Measurements from ENCODE around the gene ADAP1.

GRCh38 chr7:988426-988911, 34.0 kb upstream of the ADAP1 start:
- TF ChIP-seq, protein P1, sequence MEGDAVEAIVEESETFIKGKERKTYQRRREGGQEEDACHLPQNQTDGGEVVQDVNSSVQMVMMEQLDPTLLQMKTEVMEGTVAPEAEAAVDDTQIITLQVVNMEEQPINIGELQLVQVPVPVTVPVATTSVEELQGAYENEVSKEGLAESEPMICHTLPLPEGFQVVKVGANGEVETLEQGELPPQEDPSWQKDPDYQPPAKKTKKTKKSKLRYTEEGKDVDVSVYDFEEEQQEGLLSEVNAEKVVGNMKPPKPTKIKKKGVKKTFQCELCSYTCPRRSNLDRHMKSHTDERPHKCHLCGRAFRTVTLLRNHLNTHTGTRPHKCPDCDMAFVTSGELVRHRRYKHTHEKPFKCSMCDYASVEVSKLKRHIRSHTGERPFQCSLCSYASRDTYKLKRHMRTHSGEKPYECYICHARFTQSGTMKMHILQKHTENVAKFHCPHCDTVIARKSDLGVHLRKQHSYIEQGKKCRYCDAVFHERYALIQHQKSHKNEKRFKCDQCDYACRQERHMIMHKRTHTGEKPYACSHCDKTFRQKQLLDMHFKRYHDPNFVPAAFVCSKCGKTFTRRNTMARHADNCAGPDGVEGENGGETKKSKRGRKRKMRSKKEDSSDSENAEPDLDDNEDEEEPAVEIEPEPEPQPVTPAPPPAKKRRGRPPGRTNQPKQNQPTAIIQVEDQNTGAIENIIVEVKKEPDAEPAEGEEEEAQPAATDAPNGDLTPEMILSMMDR (conservative IDR thresholded peaks at IDR 0.05; ENCODE audit: low read length) = no peak
- TF ChIP-seq EZH2phosphoT487 (IDR thresholded peaks at IDR 0.05; ENCODE audit: borderline replicate concordance, low read depth, low read length) = no peak

All from OCI-LY7 (cell line).